ENCODE results near the gene RPTOR.

DNA sequence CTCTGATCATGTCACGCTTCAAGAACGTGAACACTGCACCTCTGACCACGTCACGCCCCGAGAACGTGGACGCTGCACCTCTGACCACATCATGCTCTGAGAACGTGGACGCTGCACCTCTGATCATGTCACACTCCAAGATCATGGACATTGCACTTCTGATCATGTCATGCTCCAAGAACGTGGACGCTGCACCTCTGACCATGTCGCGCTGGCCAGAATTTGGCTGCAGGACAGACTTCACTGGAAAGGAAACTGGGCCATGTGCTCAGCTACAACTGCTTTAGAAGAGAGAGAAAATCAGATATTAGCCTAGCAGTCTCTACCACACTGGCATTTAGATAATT, 182.7 kb downstream of the RPTOR start:
- TF ChIP-seq, protein P1, sequence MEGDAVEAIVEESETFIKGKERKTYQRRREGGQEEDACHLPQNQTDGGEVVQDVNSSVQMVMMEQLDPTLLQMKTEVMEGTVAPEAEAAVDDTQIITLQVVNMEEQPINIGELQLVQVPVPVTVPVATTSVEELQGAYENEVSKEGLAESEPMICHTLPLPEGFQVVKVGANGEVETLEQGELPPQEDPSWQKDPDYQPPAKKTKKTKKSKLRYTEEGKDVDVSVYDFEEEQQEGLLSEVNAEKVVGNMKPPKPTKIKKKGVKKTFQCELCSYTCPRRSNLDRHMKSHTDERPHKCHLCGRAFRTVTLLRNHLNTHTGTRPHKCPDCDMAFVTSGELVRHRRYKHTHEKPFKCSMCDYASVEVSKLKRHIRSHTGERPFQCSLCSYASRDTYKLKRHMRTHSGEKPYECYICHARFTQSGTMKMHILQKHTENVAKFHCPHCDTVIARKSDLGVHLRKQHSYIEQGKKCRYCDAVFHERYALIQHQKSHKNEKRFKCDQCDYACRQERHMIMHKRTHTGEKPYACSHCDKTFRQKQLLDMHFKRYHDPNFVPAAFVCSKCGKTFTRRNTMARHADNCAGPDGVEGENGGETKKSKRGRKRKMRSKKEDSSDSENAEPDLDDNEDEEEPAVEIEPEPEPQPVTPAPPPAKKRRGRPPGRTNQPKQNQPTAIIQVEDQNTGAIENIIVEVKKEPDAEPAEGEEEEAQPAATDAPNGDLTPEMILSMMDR (IDR thresholded peaks at IDR 0.05), result no peak
- no peak for TF ChIP-seq POLR2AphosphoS5 (IDR thresholded peaks at IDR 0.05)

Data from esophagus muscularis mucosa (tissue), 3 donors.